ENCODE measurements around the gene GPR31.

DNA sequence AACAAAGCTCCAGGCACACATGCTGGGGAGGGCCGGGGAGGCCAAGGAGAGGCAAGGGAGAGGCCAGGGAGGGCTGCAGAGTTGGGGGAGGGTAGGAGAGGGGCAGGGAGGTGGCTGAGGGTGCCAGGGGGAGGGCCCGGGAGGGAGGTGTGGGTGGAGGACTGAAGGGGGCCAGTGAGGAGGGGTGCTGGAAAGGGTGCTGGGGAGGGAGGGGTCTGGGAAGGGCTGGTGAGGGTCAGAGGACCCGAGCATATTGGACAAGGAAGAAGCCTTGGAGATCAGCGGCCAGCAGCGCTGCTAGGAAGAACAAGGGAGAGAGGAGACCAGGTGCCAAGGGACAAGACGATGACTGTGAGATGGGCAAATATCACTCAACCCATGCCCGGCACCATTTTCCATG, 49.7 kb upstream of the GPR31 start:
- TF ChIP-seq, protein P1, sequence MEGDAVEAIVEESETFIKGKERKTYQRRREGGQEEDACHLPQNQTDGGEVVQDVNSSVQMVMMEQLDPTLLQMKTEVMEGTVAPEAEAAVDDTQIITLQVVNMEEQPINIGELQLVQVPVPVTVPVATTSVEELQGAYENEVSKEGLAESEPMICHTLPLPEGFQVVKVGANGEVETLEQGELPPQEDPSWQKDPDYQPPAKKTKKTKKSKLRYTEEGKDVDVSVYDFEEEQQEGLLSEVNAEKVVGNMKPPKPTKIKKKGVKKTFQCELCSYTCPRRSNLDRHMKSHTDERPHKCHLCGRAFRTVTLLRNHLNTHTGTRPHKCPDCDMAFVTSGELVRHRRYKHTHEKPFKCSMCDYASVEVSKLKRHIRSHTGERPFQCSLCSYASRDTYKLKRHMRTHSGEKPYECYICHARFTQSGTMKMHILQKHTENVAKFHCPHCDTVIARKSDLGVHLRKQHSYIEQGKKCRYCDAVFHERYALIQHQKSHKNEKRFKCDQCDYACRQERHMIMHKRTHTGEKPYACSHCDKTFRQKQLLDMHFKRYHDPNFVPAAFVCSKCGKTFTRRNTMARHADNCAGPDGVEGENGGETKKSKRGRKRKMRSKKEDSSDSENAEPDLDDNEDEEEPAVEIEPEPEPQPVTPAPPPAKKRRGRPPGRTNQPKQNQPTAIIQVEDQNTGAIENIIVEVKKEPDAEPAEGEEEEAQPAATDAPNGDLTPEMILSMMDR (tag by site-specific recombination; IDR thresholded peaks at IDR 0.05) = no peak
- TF ChIP-seq, protein P2, sequence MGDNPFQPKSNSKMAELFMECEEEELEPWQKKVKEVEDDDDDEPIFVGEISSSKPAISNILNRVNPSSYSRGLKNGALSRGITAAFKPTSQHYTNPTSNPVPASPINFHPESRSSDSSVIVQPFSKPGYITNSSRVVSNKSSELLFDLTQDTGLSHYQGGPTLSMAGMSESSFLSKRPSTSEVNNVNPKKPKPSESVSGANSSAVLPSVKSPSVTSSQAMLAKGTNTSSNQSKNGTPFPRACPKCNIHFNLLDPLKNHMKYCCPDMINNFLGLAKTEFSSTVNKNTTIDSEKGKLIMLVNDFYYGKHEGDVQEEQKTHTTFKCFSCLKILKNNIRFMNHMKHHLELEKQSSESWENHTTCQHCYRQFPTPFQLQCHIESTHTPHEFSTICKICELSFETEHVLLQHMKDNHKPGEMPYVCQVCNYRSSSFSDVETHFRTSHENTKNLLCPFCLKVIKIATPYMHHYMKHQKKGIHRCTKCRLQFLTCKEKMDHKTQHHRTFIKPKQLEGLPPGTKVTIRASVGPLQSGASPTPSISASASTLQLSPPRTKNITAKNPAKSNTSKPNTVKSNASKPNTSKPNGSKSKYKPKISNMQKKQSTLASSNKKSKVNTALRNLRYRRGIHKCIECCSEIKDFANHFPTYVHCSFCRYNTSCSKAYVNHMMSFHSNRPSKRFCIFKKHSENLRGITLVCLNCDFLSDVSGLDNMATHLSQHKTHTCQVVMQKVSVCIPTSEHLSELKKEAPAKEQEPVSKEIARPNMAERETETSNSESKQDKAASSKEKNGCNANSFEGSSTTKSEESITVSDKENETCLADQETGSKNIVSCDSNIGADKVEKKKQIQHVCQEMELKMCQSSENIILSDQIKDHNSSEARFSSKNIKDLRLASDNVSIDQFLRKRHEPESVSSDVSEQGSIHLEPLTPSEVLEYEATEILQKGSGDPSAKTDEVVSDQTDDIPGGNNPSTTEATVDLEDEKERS (tag by site-specific recombination; IDR thresholded peaks at IDR 0.05) = no peak
- TF ChIP-seq, protein P3, sequence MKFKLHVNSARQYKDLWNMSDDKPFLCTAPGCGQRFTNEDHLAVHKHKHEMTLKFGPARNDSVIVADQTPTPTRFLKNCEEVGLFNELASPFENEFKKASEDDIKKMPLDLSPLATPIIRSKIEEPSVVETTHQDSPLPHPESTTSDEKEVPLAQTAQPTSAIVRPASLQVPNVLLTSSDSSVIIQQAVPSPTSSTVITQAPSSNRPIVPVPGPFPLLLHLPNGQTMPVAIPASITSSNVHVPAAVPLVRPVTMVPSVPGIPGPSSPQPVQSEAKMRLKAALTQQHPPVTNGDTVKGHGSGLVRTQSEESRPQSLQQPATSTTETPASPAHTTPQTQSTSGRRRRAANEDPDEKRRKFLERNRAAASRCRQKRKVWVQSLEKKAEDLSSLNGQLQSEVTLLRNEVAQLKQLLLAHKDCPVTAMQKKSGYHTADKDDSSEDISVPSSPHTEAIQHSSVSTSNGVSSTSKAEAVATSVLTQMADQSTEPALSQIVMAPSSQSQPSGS (tag by site-specific recombination; IDR thresholded peaks at IDR 0.05; ENCODE audit: low read depth) = no peak
- no peak for TF ChIP-seq ZNF274 (IDR thresholded peaks at IDR 0.05; ENCODE audit: low read length)
- TF ChIP-seq ZNF274 (tag by site-specific recombination; IDR thresholded peaks at IDR 0.05; ENCODE audit: borderline replicate concordance) = no peak
- TF ChIP-seq, protein P4, sequence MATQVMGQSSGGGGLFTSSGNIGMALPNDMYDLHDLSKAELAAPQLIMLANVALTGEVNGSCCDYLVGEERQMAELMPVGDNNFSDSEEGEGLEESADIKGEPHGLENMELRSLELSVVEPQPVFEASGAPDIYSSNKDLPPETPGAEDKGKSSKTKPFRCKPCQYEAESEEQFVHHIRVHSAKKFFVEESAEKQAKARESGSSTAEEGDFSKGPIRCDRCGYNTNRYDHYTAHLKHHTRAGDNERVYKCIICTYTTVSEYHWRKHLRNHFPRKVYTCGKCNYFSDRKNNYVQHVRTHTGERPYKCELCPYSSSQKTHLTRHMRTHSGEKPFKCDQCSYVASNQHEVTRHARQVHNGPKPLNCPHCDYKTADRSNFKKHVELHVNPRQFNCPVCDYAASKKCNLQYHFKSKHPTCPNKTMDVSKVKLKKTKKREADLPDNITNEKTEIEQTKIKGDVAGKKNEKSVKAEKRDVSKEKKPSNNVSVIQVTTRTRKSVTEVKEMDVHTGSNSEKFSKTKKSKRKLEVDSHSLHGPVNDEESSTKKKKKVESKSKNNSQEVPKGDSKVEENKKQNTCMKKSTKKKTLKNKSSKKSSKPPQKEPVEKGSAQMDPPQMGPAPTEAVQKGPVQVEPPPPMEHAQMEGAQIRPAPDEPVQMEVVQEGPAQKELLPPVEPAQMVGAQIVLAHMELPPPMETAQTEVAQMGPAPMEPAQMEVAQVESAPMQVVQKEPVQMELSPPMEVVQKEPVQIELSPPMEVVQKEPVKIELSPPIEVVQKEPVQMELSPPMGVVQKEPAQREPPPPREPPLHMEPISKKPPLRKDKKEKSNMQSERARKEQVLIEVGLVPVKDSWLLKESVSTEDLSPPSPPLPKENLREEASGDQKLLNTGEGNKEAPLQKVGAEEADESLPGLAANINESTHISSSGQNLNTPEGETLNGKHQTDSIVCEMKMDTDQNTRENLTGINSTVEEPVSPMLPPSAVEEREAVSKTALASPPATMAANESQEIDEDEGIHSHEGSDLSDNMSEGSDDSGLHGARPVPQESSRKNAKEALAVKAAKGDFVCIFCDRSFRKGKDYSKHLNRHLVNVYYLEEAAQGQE (tag by site-specific recombination; IDR thresholded peaks at IDR 0.05) = no peak
- TF ChIP-seq, protein P5, sequence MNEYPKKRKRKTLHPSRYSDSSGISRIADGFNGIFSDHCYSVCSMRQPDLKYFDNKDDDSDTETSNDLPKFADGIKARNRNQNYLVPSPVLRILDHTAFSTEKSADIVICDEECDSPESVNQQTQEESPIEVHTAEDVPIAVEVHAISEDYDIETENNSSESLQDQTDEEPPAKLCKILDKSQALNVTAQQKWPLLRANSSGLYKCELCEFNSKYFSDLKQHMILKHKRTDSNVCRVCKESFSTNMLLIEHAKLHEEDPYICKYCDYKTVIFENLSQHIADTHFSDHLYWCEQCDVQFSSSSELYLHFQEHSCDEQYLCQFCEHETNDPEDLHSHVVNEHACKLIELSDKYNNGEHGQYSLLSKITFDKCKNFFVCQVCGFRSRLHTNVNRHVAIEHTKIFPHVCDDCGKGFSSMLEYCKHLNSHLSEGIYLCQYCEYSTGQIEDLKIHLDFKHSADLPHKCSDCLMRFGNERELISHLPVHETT (tag by site-specific recombination; IDR thresholded peaks at IDR 0.05) = no peak
- no peak for TF ChIP-seq ZNF629 (tag by site-specific recombination; IDR thresholded peaks at IDR 0.05)
- TF ChIP-seq, protein P6, sequence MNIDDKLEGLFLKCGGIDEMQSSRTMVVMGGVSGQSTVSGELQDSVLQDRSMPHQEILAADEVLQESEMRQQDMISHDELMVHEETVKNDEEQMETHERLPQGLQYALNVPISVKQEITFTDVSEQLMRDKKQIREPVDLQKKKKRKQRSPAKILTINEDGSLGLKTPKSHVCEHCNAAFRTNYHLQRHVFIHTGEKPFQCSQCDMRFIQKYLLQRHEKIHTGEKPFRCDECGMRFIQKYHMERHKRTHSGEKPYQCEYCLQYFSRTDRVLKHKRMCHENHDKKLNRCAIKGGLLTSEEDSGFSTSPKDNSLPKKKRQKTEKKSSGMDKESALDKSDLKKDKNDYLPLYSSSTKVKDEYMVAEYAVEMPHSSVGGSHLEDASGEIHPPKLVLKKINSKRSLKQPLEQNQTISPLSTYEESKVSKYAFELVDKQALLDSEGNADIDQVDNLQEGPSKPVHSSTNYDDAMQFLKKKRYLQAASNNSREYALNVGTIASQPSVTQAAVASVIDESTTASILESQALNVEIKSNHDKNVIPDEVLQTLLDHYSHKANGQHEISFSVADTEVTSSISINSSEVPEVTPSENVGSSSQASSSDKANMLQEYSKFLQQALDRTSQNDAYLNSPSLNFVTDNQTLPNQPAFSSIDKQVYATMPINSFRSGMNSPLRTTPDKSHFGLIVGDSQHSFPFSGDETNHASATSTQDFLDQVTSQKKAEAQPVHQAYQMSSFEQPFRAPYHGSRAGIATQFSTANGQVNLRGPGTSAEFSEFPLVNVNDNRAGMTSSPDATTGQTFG (tag by site-specific recombination; IDR thresholded peaks at IDR 0.05; ENCODE audit: borderline replicate concordance) = no peak
- no peak for TF ChIP-seq KLF16 (tag by site-specific recombination; IDR thresholded peaks at IDR 0.05)
- no peak for TF ChIP-seq ZNF776 (tag by site-specific recombination; IDR thresholded peaks at IDR 0.05; ENCODE audit: borderline replicate concordance)
- TF ChIP-seq SETDB1 (IDR thresholded peaks at IDR 0.05; ENCODE audit: insufficient read length, low read length) = no peak
- no peak for TF ChIP-seq ZNF24 (tag by site-specific recombination; IDR thresholded peaks at IDR 0.05)
- no peak for TF ChIP-seq BCL11B (tag by site-specific recombination; IDR thresholded peaks at IDR 0.05; ENCODE audit: low read depth)
